VCaP (cell line): ENCODE measurements around the gene SLC16A2.

ENCODE experiments used
- H3K27ac ChIP-seq: fragments of 450-650 bp; 2 replicates; pipeline ENCODE4 v1.5.1; 2017
- TF ChIP-seq, protein P1 (sequence below): fragments of 450-650 bp; conservative IDR thresholded peaks from 2 replicates; pipeline ENCODE4 v1.5.1; 2017; ENCODE audit warnings: mild to moderate bottlenecking, moderate library complexity

Gene SLC16A2

DNA sequence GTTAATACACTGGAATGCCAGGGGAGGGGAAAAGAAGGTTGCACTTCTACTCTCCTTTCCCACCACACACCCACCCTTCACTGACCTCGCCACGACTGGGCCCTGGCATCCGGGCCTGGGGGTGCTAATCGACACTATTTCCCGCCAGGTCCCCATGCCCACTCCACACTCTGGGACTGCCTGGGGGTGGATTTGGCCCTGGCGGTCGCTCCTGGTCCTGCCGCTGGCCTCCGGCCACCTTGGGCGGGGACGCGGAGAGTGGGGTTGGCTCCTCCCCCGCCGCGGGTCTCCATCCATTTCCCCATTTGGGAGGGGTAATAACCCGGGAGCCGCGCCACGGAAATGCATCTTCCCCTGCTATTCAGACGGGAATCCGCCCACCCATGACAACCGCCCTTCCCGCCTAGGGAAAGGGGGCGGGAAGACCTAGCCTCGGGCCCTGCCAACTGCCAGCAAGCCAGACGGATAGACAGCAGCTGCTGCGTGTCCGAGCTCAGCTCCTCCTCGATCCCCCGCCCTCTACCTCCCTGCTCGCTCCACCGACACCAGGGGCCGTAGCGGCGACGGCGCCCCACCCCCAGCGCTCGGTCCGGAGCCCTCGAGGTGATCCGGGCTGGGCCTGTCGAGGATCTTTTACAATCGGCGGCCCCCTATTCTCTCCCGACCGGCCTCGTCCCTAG, 115.0 kb downstream of the SLC16A2 start:
- H3K27ac ChIP-seq, result peak overlapping the region; percentile 59
- TF ChIP-seq, protein P1, sequence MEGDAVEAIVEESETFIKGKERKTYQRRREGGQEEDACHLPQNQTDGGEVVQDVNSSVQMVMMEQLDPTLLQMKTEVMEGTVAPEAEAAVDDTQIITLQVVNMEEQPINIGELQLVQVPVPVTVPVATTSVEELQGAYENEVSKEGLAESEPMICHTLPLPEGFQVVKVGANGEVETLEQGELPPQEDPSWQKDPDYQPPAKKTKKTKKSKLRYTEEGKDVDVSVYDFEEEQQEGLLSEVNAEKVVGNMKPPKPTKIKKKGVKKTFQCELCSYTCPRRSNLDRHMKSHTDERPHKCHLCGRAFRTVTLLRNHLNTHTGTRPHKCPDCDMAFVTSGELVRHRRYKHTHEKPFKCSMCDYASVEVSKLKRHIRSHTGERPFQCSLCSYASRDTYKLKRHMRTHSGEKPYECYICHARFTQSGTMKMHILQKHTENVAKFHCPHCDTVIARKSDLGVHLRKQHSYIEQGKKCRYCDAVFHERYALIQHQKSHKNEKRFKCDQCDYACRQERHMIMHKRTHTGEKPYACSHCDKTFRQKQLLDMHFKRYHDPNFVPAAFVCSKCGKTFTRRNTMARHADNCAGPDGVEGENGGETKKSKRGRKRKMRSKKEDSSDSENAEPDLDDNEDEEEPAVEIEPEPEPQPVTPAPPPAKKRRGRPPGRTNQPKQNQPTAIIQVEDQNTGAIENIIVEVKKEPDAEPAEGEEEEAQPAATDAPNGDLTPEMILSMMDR, result peak; percentile 38

DNA sequence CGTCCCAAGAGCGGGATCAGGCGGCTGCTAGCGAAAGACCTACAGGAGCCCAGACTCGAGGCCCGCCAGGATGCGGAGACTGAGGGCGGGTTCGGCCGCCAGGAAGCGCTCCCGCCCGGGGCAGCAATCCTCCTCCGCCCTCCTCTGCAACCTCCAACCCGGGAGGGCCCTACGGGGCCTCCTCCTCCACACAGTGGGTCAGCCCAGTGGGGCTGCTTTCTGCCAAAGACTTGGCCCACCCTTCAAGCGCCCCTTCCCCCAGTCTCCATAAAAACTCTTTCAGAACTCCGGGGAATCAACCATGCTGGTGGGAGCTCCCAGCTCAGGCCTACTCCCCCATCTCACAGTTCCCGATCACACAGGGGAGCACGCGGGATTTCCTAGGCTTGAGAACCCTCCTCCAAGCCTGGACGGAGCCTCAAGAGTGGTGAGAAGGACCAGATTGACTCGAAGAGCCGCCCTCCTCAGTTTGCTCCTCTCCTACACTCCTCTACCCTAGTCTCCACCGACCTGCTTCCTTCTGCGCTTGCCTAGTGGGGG, 115.6 kb downstream of the SLC16A2 start:
- H3K27ac ChIP-seq, result peak overlapping the region; percentile 59
- TF ChIP-seq, protein P1, result no peak

DNA sequence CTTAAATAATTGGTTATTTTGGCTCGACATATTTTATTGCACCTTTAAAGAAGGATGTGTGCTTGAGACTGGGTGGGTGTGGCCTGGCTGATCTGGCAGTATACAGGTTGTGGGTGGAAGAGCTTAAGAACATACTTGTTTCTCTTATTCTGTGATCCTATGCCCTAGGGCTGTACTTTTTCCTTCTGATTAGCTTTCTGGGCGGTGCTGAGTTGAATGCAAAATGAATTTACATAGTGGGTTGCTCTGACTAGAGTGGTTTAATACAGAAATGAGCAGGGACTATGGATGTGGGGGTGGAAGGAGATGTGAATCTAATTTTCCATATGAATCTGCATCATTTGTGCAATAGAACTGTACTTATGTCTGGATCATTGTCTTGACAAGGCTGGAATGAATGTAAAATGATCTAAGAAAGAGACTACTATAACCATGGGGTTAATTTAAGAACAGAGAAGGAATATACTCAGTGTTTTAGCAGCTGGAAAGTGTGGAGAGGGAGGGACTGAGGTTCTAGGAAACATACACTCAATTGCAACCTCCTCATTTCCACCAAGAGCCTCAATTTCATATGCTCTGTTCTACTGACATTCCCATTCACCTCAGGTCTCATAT, 119.4 kb downstream of the SLC16A2 start:
- no peak overlapping the region for H3K27ac ChIP-seq
- TF ChIP-seq, protein P1, result no peak

DNA sequence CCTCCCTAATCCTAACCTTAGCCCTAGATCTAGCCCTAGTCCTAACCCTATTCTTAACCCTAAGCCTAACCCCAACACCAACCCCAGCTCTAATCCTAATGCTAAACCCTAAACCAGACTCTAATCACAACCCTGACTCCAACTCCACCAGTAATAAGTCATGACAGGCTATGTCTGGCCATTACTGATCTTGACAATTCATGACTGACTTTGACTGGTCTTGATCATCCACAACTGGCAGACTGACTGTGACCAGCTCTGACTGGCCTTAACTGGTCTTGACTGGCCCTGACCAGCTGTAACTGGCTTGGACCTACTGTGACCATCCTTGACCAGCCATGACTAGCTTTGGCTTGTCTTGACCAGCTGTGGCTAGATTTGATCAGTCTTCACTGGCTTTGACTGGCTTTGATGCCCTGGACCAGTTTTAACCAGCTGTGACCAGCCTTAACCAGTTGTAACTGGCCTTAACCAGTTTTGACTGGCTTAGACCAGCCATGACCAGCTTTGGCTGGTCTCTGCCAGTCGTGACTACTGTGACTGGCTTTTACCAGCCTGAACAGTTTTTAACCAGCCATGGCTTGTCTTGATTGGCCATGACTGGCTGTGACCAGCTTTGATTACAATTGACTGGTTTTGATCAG, 124.7 kb downstream of the SLC16A2 start:
- TF ChIP-seq, protein P1, result no peak
- no peak overlapping the region for H3K27ac ChIP-seq

DNA sequence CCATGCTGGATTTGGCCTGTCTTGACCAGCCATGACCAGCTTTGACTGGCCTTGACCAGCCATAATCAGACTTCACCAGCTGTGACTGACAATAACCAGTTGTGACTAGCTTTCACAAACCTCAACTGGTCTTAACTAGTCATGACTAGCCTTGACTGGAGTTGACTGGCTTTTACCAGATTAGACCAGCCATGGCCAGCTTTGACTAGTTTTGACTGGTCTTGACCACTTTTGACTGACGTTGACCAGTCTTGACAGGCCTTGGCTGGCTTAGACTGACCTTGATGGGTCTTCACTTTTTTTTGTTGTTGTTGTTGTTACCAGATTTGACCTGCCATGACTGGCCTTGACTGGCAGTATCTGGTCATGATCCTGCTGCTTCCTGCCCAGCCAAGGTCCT, 125.7 kb downstream of the SLC16A2 start:
- H3K27ac ChIP-seq, result no peak overlapping the region
- TF ChIP-seq, protein P1, result no peak

DNA sequence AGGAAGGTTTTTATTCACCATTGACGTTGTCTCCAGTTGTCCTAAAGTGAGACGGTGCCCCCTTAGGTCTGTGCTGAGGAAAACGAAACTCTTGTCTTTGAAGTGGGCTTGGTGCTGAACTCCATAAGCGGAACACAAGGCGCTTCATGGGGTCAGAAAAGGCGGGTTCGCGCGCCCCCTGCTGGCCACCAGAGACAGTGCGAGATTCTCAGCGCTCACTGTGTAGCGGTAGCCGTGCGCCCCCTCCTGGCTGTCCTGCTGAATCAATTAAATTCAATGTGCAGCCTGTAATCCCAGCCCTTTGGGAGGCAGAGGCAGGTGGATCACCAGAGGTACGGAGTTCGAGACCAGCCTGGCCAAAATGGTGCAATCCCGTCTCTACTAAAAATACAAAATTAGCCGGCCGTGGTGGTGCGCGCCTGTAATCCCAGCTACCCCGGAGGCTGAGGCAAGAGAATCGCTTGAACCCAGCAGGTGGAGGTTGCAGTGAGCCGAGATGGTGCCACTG, 129.1 kb downstream of the SLC16A2 start:
- TF ChIP-seq, protein P1, result peak; percentile 95
- no peak overlapping the region for H3K27ac ChIP-seq

DNA sequence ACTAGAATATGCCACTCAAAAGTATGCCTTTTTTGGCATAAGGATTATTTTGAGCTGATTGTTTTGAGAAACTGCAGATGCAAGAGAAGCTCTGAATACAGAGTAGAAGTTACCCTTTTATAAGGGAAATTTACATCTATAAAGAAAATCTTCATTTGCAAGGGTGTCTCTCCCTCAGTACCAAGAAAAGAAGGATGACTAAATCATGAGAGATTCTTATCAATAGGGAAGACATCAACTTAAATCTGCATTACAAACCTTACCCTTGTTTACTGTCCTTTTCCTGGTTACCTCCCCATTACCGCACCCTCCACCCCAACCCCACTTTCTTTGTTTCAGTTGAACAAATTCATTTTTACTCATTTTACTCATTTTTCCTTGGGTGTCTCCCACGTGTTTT, 130.6 kb downstream of the SLC16A2 start:
- no peak overlapping the region for H3K27ac ChIP-seq
- TF ChIP-seq, protein P1, result no peak
